BE2C (cell line): ENCODE results near the gene TUBB2B.

Experiments
- DNase-seq: peaks from one replicate; pipeline ENCODE4 v3.0.0-alpha.2; 2020
- H3K27me3 ChIP-seq: fragments of 250-450 bp; sonication (Bioruptor Pico); 2 replicates; pipeline ENCODE4 v1.5.1; 2020; ENCODE audit warnings: mild to moderate bottlenecking
- H3K36me3 ChIP-seq: fragments of 250-450 bp; sonication (Bioruptor Pico); 2 replicates; pipeline ENCODE4 v1.5.1; 2020; ENCODE audit warnings: mild to moderate bottlenecking
- H3K4me1 ChIP-seq: fragments of 250-450 bp; sonication (Bioruptor Pico); 2 replicates; pipeline ENCODE4 v1.5.1; 2020
- H3K4me3 ChIP-seq: 2 replicates; pipeline ENCODE4 v1.5.1; 2011; ENCODE audit warnings: low read depth, low read length
- H3K9me3 ChIP-seq: fragments of 250-450 bp; sonication (Bioruptor Pico); 2 replicates; pipeline ENCODE4 v1.5.1; 2020
- TF ChIP-seq, protein P1 (sequence below): IDR thresholded peaks from 2 replicates; pipeline ENCODE4 v1.5.1; 2012; ENCODE audit warnings: mild to moderate bottlenecking, low read depth, low read length

TUBB2B gene

DNA sequence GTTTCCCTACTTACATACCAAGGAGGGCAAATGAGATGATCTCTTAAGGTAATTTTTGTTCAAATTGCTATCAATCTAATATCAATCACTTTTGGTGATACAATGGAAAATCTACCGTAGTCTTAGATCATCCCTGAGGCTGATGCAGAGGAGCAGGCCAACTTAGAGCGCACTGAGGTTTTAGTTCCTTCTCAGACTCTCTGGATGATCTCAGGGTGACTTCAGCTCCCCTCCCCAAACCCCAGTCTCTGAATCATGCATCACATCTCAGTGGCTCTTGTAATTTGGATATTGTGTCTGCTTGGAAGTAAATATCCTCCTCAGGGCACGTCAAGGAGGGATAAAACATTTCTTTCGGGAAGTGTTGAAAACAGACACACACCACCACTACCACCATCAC lies 5.9 kb downstream of the TUBB2B start:
- no peaks in the 10 kb centered on the region for H3K27me3 ChIP-seq
- no peaks in the 10 kb centered on the region; the same call in 1 of the 2 replicates for H3K4me1 ChIP-seq
- H3K9me3 ChIP-seq = no peaks in the 10 kb centered on the region
- TF ChIP-seq, protein P1, sequence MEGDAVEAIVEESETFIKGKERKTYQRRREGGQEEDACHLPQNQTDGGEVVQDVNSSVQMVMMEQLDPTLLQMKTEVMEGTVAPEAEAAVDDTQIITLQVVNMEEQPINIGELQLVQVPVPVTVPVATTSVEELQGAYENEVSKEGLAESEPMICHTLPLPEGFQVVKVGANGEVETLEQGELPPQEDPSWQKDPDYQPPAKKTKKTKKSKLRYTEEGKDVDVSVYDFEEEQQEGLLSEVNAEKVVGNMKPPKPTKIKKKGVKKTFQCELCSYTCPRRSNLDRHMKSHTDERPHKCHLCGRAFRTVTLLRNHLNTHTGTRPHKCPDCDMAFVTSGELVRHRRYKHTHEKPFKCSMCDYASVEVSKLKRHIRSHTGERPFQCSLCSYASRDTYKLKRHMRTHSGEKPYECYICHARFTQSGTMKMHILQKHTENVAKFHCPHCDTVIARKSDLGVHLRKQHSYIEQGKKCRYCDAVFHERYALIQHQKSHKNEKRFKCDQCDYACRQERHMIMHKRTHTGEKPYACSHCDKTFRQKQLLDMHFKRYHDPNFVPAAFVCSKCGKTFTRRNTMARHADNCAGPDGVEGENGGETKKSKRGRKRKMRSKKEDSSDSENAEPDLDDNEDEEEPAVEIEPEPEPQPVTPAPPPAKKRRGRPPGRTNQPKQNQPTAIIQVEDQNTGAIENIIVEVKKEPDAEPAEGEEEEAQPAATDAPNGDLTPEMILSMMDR = no peak
- no peak for DNase-seq
- no peak overlapping the region for H3K4me3 ChIP-seq
- H3K36me3 ChIP-seq = peaks cover 15% of the 10 kb centered on the region

DNA sequence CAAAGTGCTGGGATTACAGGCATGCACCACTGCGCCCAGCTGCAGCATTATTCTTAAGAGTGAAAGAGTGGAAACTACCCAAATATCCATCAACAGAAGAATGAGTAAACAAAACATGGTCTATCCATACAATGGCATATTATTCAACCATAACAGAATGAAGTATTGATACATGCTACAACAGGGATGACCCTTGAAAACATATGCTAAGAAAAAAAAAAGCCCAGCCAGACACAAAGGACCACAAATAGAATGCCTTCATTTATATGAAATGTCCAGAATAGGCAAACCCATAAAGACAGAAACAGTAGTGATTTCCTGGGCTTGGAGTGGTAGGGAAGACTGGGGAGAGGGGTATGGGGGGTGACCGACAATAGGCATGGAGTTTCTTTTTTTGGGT lies 7.1 kb downstream of the TUBB2B start:
- Histone ChIP-seq H3K9me3 (no peaks in the 10 kb centered on the region), H3K27me3 (no peaks in the 10 kb centered on the region), H3K4me3 (no peak overlapping the region), H3K36me3 (peaks cover 8% of the 10 kb centered on the region; the same call in 1 of the 2 replicates), H3K4me1 (no peaks in the 10 kb centered on the region)
- TF ChIP-seq, protein P1 = no peak
- DNase-seq = no peak

DNA sequence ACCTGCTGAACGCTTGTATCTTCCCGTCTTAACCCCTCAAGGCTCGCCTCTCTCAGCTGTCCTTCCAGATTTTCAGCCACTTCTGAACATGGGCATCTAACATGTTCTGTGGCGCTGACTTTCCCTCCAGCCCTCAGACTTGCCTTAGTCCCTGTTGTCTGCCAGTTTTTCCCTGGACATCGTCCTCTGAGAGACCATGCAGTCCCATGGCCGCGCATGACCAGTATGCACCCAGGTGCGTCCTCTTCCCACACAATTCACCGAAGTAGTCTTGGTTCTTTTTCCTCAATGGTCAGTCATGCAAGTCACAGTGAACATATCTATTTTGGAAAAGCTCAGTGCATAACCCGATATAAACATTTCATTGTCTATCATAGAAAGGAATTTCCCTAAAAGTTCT lies 9.2 kb downstream of the TUBB2B start:
- H3K36me3 ChIP-seq = no peaks in the 10 kb centered on the region
- no peaks in the 10 kb centered on the region for H3K9me3 ChIP-seq
- H3K27me3 ChIP-seq = no peaks in the 10 kb centered on the region
- no peak for DNase-seq
- H3K4me3 ChIP-seq = no peak overlapping the region
- H3K4me1 ChIP-seq = no peaks in the 10 kb centered on the region
- TF ChIP-seq, protein P1 = no peak

DNA sequence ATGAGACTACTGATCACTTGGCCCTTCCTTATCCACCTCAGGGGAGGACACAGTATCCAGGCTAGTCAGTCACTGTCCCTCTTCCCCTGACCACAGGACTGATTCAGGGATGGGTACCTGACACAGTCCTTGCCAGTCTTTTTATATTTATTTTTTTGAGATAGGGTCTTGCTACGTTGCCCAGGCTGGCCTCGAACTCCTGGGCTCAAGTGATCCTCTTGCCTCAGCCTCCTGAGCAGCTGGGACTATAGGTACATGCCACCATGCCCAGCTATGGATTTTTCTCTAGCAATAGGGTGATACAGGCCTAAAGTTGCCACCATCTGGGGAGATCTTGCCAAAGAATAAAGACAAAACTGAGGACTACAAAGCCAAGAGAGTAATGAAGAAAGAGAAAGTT lies 10.2 kb downstream of the TUBB2B start:
- Histone ChIP-seq H3K4me3 (no peak overlapping the region), H3K9me3 (no peaks in the 10 kb centered on the region), H3K27me3 (no peaks in the 10 kb centered on the region), H3K36me3 (no peaks in the 10 kb centered on the region), H3K4me1 (no peaks in the 10 kb centered on the region)
- TF ChIP-seq, protein P1 = no peak
- DNase-seq = no peak

DNA sequence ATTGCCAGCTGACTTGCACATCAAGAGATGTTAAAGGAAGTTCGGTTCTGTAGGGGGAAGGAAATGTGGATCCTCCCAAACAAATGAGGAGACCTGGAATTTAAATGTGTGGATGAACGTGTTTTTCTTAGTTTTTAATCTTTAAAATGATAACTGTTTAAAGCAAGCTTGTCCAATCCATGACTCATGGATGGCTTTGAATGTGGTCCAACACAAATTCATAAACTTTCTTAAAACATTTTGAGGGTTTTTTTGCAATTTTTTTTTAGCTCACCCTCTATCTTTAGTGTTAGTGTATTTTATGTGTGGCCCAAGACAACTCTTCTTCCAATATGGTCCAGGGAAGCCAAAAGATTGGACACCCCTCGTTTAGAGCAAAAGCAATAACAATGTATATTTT lies 12.6 kb downstream of the TUBB2B start:
- TF ChIP-seq, protein P1 = no peak
- Histone ChIP-seq H3K27me3 (no peaks in the 10 kb centered on the region), H3K4me1 (peaks cover 3% of the 10 kb centered on the region), H3K4me3 (no peak overlapping the region), H3K36me3 (no peaks in the 10 kb centered on the region), H3K9me3 (no peaks in the 10 kb centered on the region)
- DNase-seq = no peak

DNA sequence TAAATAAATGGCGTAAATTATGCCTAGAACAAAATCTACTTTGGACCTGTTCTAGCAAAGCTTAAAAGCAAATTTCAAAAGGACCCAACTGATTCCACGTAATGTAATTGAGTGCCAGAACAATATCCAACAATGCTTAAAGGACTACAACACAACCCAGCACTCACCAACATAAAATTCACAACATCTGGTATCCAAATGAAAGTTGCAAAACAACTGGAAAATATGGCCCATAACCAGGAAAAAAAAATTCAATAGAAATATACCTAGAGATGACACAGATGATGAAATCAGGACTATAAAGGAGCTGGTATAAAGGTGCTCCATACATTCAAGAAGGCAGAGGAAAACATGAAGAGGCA lies 14.1 kb downstream of the TUBB2B start:
- no peaks in the 10 kb centered on the region for H3K9me3 ChIP-seq
- H3K27me3 ChIP-seq = no peaks in the 10 kb centered on the region
- peaks cover 16% of the 10 kb centered on the region for H3K4me1 ChIP-seq
- DNase-seq = no peak
- TF ChIP-seq, protein P1 = no peak
- H3K36me3 ChIP-seq = no peaks in the 10 kb centered on the region
- no peak overlapping the region for H3K4me3 ChIP-seq
